GM12874 (cell line): ENCODE data around the gene STMND1.

Experiments used
- CTCF ChIP-seq: IDR thresholded peaks from 2 replicates; pipeline ENCODE4 v1.5.1; 2011; ENCODE audit warnings: low read depth, mild to moderate bottlenecking, control low read depth, low read length, moderate library complexity; ENCODE audit not compliant: insufficient read depth

Gene STMND1

DNA sequence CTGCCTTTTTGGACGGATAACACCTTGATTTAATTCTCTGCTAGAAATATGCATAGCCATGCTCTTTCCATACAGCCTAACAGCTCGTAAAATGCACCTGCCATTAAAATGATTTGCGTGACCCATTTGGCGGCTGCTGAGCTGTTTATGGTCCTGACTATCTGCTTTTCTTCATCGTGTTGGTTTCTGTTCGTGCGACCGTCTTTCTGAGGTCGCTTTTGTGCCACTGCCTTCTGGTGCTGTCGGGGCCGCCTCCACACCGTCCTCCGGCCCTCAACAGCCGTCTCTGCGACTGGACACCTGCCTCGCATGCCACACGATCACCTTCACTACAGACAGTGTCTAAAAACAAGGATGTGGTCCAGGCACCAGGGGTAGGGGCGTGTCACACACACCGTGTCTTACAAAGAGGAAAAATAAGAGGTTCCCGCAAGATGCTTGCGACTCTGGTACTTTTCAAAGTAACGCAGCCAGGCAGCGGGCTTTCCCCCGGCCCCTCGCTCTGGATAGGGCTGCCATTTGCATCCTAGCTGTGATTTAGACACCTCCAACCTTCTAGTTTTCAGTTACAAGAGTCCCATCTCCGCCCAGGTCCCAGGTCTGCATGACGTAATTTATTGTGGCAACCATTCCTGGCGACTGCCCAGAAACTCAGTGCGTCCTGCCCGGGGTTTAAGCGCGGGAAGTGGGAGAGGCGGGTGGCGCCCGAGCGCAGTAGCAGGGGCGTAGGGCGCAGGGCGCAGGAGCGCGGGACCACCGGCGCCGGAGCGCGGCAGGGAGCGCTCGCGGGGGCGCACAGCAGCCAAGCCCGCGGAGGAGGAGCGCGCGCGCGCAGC lies at the start of gene STMND1:
STMND1 (plus strand) TSS at position 629 of the 836 bp plus-strand sequence. CDS start 208 bp downstream, outside the sequence.
- no peak for TF ChIP-seq CTCF

GRCh38 chr6:17054647-17055046 lies 47.2 kb upstream of the STMND1 start:
- no peak for TF ChIP-seq CTCF

- TF ChIP-seq CTCF, result no peak
These were observed 44.5 kb upstream of the STMND1 start for GRCh38 chr6:17057322-17057721.

DNA sequence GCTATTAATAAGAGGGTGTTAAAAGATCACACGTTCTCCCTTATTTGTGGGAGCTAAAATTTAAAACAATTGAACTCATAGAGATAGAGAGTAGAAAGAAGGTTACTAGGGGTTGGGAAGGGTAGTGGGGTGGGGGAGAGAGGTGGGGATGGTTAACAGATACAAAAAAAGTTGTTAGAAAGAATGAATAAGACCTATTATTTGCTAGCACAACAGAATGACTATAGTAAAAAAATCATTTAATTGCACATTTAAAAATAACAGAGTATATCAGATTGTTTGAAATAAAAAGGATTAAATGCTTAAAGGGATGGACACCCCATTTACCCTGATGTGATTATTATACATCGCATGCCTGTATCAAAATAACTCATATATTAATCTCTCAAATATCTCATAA lies 43.3 kb upstream of the STMND1 start:
- no peak for TF ChIP-seq CTCF

DNA sequence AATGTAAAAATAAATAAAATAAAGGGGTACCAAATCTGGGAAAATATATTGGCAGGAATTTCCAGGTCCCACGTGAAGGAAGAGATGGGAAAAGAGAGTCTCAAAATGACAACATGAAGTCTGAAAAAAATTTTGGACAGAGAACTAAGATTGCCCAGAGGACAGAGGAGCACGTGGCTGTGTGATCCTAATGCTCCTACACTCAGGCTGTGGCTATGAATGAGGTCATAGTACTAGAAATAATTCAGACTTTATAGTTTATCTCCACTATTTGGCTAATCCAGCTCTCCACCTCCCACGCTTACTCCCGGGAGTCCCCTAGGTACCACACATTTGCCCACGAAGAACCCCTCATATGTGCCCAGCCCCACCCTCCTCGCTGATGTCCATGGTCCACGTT lies 42.8 kb upstream of the STMND1 start:
- no peak for TF ChIP-seq CTCF

DNA sequence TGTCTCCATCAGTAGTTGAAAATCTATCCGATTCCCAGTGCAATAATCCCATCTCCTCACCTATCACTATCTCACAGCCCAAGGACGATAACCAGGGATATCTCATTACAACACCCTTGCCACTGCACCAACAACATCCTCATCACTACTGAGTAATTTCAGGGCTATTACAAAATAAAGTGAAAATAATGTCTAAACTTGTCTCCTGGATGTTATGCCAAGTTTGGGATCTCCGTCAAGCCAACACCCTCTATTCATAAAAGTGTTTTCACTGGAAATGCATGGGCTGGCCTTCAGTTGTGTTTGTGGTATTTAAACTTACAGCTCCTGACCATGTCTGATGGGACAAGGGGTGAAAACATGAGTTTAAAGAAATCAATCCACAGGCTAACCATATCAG lies 42.0 kb upstream of the STMND1 start:
- no peak for TF ChIP-seq CTCF

DNA sequence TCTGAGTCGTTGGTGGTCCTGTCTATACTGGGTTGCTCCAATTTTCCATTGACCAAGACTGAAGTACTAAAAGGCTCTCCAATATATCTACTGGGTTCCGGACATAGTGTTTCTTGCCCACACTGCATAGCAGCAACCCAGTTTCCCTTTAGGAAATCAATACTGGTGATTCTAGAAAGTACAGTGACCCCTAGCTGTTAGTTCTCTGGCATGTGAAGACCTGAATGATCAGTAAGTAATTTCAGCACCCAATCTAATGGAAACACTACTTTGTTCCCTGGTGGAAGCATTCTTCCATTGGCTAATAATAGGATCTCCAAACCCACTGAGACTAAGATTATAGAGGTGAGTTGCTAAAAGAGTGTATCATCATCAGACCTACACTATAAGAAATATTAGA lies 40.8 kb upstream of the STMND1 start:
- no peak for TF ChIP-seq CTCF
